Chondrocyte (in vitro differentiated cells): ENCODE results near the gene H2AZ2. TPM values are rescaled to one million over a fixed set of nuclear protein-coding genes. Genes with fewer than 3 reads are reported as not detected.

ENCODE experiments used
- DNase-seq: peaks from one replicate; pipeline ENCODE4 v3.0.0; 2021; ENCODE audit warnings: mixed read lengths, low spot score
- H3K27ac Mint-ChIP-seq: one replicate; pipeline ENCODE4 v1.8.0; 2021; ENCODE audit warnings: mild to moderate bottlenecking, moderate library complexity, mixed read lengths; ENCODE audit not compliant: unreplicated experiment
- H3K27me3 Mint-ChIP-seq: 2 replicates; pipeline ENCODE4 v1.8.0; 2021; ENCODE audit warnings: low read depth, mixed read lengths
- H3K36me3 Mint-ChIP-seq: 2 replicates; pipeline ENCODE4 v1.8.0; 2021; ENCODE audit warnings: low read depth, mixed read lengths
- H3K4me1 Mint-ChIP-seq: 2 replicates; pipeline ENCODE4 v1.8.0; 2021; ENCODE audit warnings: low read depth, mild to moderate bottlenecking, mixed read lengths
- H3K4me3 Mint-ChIP-seq: one replicate; pipeline ENCODE4 v1.8.0; 2021; ENCODE audit warnings: mild to moderate bottlenecking, moderate library complexity, mixed read lengths; ENCODE audit not compliant: unreplicated experiment
- H3K9me3 Mint-ChIP-seq: 2 replicates; pipeline ENCODE4 v1.8.0; 2021; ENCODE audit warnings: low read depth, mixed read lengths
- total RNA-seq: library from RNA; stranded (reverse); gene quantifications from 3 replicates; pipeline ENCODE4 v1.2.1, GENCODE V29; 2021
- TF ChIP-seq, protein P1 (sequence below): fragments of 200-600 bp; sonication (generic); IDR thresholded peaks from 2 replicates; pipeline ENCODE4 v1.5.0; 2021; ENCODE audit warnings: antibody characterized with exemption, mild to moderate bottlenecking, moderate library complexity

H2AZ2 gene
- total RNA-seq, 1 donor from 2014 or later = 119 TPM

DNA sequence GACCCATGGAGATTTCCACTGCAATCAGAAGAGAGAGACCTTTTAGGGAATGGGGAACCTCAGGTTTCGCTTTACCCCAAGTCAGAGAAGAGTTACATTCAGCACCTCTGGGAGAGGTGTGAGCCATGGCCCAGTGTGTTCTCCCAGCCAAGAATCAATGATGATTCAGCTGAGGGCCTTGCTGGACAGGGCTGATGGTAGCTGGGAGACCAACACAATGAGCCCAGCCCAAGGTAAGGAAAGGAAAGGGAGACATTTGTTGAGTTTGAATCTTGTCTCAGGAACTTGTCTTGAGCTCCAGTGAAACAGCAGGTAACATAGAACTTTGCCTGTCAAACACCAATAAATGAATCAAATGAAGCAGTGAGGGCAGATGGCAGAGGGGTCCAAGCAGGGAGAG is 65.4 kb downstream of the H2AZ2 start:
- Mint-ChIP-seq H3K27ac (no peak overlapping the region), H3K36me3 (peaks cover 3% of the 10 kb centered on the region), H3K4me1 (no peaks in the 10 kb centered on the region), H3K9me3 (peaks cover 9% of the 10 kb centered on the region), H3K27me3 (no peaks in the 10 kb centered on the region), H3K4me3 (no peak overlapping the region)
- TF ChIP-seq, protein P1, sequence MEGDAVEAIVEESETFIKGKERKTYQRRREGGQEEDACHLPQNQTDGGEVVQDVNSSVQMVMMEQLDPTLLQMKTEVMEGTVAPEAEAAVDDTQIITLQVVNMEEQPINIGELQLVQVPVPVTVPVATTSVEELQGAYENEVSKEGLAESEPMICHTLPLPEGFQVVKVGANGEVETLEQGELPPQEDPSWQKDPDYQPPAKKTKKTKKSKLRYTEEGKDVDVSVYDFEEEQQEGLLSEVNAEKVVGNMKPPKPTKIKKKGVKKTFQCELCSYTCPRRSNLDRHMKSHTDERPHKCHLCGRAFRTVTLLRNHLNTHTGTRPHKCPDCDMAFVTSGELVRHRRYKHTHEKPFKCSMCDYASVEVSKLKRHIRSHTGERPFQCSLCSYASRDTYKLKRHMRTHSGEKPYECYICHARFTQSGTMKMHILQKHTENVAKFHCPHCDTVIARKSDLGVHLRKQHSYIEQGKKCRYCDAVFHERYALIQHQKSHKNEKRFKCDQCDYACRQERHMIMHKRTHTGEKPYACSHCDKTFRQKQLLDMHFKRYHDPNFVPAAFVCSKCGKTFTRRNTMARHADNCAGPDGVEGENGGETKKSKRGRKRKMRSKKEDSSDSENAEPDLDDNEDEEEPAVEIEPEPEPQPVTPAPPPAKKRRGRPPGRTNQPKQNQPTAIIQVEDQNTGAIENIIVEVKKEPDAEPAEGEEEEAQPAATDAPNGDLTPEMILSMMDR = no peak
- no peak for DNase-seq

Other genes starting within 250 kb of the H2AZ2 start
- gene OGDH, start 241.5 kb downstream of the H2AZ2 start, total RNA-seq = 80.0 to 128 TPM (median 83.7 TPM) in 3 replicates
- 68.5 to 73.5 TPM (median 72.6 TPM) in 3 replicates for gene ZMIZ2, start 99.2 kb downstream of the H2AZ2 start, total RNA-seq
- 1,108 to 1,479 TPM (median 1,462 TPM) in 3 replicates for gene PPIA, start 51.4 kb downstream of the H2AZ2 start, total RNA-seq
- 21.9 to 22.2 TPM (median 22.2 TPM) in 3 replicates for gene PURB, start 37.4 kb upstream of the H2AZ2 start, total RNA-seq
- 0.05 to 0.36 TPM in 2 of 3 replicates, not detected in the other for gene MYO1G, start 130.9 kb upstream of the H2AZ2 start, total RNA-seq
- 43.7 to 53.7 TPM (median 47.8 TPM) in 3 replicates for gene CCM2, start 152.1 kb upstream of the H2AZ2 start, total RNA-seq
- gene NACAD, start 240.9 kb upstream of the H2AZ2 start, total RNA-seq = 12.4 to 21.9 TPM (median 19.0 TPM) in 3 replicates